HG03135 (cell line): ENCODE measurements around the gene ASIC2.

Experiments
- ATAC-seq: cut with Tn5 transposase; IDR thresholded peaks from one replicate; pipeline ENCODE4 v1.9.1; 2021; ENCODE audit warnings: mild to moderate bottlenecking, moderate library complexity; ENCODE audit not compliant: unreplicated experiment

The ASIC2 gene

DNA sequence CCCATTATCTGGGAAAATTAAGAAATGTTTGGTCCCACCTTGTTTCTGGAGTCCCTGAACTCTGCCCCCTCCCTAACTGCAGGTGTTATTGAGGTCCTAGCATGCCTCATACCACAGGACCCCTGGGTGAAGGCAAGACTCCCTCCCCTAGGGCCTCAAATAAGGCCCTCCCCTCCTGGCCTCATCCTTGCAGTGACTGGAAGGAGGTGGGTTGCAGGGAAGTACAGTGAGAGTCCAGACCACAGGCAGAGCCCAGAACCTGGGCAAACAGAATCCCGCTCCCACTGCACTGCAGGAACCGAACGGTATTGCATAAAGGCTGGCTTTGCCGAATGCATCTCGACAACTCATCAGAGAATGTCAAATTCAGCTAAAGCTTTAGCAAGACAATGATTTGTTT lies 126.6 kb downstream of the ASIC2 start:
- ATAC-seq: no peak

DNA sequence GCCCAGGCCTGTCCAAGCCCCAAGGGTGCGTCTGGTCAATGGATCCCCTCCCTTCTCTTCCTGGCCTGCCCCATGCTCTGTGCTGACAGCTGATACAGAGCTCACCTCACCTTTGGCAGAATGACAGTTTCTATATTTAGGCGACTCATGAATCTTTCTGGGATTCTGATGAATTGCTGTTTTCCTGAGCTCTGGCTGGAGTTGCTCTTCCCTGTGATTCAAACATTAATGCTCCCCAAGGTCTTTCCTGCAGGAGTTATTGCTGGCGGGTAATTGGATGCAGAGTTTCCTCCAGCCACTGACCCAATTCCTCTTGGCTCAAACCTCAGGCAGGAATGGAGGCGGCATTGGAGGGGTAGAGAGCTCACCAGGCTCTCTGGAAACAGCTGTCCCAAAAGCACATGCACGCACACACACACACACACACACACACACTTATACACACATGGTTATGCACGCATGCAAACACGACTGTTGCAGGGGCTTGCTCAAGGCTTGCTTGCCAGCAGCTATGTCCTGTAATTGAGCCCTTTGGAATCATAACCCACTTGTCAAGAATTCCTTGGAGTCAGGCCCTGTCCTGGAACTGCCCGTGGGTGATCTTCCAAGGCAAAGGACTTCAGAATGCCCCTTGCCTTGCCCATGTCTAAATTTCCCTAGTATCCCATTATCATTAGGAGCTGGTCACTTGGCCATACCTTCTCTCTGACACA lies 128.8 kb downstream of the ASIC2 start:
- no peak for ATAC-seq

DNA sequence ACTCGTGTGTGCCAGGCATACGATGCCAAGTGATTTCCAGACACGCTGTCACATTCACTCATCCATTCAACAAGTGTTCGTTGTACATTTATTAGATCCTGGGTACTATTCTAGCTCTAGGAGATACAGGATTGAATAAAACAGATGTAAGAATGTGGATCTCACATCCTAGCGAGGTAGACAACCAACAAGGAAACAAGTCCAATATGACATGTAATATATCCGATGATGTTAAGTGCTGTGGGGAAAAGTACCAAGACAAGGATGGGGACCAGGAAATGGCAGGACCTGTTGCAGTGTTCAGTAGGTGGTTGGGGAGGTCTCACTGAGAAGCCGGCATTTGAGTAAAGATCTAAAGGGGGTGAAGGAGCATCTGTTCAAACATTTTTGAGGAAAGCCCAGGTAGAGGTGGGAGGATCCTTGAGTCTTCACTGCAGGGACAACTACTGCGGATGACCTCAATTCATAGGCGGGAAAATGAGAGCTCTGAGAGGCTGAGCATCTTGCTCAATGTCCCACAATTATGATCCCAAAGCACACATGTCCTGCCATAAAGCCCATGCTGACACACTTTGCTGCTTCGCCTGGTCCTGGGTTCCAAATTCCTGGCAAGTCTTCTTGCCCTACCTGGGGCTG lies 129.4 kb downstream of the ASIC2 start:
- no peak for ATAC-seq

DNA sequence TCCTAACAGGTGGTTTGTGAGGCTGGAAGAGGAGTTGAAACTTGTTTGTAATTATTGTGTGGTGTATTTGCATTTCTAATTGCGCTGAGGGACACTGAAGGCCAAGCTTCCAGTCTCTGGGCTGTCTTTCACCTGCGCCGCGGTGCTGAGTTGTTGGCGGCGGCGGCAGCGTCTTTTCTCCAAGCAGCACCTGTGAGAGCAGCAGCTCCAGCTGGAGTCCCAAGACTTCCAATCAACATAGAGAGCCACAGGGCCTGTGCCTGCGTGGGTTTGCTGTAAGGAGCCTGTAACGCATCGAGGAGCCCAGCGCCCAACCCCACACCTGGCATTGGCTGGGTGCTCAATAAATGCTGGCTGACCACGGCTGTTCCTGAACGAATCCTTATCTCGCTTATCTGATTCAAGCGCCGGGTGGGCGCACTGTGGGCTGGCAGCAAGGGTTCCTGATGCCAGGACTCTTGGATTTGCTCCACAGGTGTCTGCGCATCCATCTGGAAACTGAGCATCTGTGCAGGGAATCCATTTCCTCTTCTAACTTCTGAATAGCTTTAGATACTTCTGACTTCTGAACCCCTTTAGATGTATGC lies 138.1 kb downstream of the ASIC2 start:
- ATAC-seq: no peak

DNA sequence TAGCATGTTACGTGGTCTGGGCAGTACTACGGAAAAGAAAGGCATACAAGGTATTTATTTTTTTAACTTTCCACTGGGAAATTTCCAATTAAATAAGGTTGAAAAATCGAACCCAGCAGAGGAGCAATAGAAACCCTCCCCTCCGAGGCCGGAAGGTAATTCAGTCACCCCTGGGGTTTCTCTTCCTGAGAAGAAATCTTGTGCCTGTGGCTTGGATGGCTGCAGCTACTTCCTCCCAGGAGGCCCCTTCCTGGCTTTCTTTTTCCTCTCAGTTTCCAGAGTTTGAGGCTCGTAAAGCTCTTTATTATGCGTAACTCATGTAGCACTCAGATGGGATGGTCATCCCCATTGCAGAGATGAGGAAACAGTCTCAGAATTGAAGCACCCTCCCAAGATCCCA lies 140.3 kb downstream of the ASIC2 start:
- no peak for ATAC-seq

DNA sequence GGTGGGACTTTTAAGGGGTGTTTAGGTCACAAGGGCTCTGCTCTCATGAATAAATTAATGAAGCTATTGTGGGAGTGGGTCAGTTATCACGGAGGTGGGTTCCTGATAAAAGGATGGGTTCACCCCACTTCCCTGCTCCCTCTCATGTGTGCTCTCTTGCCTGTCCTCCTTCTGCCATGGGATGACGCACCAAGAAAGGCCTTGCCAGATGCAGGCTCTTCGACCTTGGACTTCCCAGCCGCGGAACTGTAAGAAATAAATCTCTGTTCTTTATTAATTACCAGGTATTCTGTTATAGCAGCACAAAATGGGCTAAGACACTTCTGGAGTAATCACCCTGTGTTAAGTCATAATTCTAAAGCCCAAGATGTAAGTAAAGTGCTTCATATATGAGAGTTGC lies 141.5 kb downstream of the ASIC2 start:
- no peak for ATAC-seq

DNA sequence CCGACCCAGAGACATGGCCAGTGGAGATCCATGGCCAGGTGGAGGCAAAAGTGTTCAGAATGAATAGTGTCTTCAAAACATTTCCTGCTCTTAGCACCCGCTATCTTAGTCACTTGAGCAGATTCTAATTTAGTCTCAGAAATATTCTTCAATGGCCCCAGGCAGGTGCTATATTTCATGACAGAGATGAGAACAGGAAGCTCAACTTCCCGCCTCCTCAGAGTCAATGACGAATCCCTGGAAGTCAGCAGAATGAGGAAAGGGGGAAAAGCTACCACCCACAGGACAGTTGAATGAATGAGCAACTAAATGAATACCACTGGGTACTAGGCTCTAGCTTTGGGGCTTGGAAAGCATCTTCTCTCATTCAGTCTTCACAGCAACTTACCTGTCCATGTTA lies 147.2 kb downstream of the ASIC2 start:
- ATAC-seq: no peak

DNA sequence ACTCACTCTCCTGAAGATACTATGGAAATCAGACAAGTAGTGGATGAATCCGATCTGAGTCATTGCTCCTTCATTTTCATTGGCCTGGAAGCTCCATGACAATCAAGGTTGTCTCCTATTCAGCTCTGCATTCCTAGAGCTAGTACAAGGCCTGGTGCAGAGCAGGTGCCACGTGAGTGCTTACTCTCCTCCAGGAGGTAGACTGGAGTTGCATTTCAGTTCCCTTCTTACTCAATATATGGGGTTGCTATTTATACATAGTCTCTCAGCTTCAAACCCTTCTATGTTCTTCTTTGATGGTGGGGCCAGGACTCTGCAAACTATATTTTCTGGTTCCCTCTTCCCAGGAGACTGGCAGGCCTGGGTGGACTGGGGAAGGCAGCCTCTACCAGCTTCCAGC lies 148.3 kb downstream of the ASIC2 start:
- no peak for ATAC-seq

DNA sequence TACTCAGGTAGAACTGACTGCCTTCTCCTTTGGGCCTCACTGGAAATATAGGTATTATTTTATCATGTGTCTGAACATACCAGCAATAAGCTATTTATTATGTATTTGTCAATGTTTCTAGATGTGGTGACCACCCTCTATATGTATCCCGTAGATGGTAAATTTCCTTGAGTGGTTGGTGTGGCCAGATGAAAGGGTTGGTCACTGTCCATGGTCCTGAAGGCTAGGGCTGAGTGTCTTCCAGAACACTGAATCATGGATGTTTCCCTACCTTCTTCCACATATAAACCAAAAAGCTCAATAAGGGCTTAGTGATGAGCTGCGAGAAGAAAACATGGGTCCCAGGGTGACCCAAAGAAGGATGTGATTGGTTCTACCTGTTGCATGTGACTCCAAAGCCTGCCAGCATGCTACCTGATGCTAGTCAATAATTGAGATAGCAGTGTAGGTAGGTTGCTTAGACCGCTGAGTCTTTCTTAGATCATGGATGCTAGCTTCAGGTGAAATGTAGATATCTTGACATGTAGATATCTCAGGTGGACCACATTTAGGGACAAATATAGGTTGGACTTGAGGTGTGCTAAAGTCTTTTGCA lies 150.3 kb downstream of the ASIC2 start:
- ATAC-seq: no peak

DNA sequence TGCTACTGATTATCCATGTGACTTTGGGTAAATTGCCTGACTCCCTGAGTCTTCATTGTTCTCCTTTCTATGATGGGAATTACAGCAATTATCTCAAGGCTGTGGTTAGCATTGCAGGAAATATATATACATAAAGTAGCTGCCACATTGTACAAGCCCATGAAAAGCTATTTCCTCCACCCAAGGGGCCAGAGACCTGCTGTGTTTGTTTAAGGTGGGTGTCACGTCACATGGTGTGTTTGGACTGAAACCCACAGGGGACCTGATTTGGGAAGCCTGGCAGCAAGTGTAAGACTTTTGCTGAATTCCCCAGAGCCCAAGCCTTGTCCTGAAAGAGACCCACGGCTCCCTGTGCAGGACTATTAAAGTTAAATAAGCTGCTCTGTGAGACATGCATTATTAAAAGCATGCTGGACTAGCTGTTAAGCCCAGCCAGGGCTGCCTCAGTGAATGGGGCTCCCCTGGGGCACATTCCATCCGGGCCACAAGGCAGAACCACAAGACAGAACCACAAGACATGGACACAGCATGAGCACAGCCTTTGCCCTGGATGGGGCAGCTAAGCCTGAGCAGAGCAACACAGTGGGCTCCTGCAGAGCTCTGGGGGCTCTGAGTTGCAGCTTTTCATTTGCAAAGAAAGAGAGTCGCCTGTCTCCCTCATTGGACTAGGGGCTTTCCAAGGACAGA lies 152.5 kb downstream of the ASIC2 start:
- no peak for ATAC-seq

DNA sequence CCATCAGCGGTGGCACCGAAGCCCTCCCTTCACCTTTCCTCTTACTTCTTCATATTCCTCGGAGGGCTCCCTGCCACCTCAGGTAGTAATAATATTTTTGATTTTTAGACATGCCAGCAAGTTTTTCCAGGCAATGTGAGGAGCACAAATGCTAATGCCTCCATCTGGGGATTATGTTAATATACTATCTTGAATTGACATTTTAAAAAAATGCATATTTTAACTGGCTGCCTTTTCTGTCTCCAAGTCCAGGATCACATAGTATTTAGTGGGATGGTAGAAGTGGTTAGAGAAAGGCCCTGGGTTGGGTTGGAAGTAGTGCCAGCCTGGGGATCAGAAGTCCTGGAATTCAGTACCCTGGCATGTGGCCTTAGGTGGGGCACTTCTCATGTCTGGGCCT lies 154.5 kb downstream of the ASIC2 start:
- ATAC-seq: no peak

DNA sequence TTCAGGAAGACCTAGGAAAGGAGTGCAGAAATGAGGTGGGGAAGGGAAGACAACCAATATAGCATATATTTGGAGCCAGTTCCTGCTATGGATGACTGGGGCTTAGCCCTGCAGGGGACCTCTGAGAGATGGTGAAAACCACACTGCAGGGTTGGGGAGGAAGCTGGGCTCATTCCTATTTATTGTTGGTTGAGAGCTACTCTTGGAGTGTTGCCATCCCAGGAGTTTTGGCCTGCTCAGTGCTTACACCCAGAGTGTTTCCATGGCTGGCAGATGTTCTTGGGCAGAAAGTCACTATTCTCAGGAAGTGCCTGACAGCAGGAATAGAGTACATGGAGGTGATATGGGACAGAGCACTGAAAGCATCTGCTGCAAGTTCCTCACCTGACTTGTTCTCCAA lies 155.7 kb downstream of the ASIC2 start:
- ATAC-seq: no peak

DNA sequence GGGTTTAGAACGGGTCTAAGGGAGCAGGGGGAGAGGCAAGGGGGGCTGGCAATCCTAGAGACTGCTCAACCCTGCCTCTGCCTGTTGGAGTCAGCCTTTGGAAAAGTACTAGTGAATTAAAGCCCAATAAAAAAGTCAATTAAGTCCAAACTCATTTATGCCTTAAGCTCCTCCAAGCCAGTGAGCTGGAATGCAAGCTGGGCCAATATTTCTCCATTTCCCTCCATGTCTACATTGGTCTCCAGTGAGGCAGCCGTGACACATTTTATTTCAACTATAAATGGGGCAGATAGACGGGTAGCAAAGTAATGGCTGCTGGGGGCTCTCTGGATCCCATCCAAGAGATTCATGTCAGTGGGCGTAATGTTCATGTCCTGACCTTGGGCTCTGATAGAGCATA lies 157.4 kb downstream of the ASIC2 start:
- ATAC-seq: no peak

DNA sequence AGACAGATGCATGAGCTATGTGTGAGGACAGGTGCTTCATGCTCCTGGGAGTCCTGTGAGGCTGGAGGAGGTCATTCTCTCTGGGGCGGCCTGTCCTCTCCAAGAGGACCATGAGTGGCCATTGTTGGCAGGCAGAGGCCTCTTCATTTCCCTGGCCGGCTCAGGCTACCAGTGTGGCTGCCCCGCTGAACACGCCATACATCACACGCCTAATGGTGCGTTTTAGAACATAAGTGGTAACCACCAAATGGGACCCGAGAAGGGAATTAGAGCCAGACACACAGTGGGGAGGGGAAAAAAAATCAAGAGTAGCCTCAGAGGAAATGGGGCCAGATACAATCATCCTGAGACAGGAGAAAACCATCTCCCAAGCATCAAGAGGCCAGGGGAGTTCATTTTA lies 161.5 kb downstream of the ASIC2 start:
- no peak for ATAC-seq

DNA sequence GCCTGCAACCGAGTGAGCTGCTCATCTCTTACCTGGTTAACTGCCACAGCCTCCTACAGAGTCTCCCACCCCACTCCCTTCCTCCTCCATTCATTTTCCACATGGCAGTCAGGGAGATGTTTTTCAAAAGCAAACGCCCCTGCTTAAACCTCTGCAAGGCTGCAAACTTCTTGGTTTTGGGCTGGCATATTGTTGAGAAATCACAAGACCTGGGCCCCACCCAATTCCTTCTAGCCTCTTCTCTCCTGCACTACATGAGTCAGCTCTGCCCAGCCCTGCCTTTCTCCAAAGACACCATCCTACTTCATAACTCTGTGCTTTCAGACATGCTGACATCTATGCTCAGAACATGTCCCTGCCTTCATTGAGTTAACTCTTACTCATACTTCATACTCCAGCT lies 165.4 kb downstream of the ASIC2 start:
- ATAC-seq: no peak

DNA sequence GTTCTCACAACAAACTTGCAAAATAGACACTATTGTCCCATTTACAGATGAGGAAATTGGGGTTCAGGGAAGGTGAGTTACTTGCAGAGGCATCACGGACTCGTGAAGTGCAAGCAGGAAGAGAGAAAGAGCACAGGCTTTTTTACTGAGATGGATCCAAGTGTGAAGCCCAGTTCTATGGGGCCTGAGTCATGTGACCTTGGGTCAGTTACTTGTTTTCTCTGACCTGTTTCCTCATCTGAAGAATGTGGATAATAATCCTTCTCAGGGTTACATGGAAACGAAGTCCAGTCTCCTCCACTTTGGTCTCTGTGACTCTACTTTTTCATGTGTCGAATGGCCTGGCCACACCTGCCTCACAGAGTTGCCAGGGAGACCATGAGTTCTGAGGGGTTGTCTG lies 167.0 kb downstream of the ASIC2 start:
- no peak for ATAC-seq

DNA sequence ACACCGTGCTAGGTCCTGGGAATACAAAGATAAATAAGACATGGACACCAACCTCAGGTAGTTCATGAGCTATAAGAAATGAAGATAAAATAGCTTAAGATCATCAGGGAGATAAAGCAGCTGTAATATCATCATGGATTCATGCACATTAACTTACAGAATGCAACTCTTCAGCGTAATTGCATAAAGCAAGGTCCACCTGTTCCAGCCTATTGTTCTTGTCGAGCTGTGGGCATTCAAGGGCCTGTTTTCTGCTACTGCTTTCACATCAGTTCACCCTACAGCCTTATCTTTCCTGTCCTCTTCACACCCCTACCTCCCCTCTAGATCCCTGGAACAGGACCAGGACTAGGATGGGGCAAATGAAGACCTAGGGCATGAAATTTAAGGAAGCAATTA lies 167.5 kb downstream of the ASIC2 start:
- no peak for ATAC-seq

DNA sequence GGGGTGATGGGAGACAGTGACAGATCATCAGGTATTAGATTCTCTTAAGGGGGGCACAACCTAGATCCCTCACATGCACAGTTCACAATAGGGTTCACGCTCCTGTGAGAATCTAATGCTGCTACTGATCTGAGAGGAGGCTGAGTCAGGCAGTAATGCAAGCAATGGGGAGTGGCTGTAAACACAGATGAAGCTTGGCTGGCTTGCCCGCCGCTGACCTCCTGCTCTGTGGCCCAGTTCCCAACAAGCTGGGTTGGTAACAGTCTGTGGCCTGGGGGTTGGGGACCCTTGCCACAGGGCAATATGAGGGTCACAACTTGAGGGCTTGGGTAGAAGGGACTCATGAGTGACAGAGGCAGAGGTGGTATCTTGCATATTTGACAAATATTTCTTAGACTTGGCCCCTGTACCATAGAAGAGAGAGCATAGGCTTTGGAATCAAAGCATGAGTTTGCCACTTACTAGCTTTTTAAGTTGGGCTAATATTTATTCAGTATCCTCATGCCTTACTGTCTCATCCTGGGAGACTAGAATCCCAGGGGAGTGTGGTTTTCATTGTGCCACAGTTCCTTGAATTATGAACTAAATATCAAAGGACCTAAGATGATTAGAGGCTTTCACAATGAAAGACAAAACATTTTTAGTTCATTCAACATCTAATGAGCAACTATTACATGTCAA lies 168.1 kb downstream of the ASIC2 start:
- no peak for ATAC-seq

DNA sequence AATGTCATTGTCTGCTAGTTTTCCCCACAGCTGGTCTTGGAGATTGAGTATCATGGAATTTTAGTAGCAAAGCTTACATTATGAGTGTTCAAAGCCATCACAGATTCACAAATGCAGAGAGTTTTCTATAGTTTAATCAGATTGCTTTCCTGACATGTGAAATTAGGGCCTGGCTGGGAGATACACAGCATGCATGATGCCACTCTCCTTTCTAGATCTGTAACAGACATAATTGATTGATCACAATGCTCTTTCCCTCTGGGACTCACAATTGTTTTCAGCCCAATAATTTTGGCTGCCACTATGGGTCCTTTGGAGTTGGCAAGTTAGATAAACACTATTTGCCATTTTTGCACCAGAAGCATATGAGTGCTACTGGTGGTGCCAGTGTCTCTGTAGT lies 168.9 kb downstream of the ASIC2 start:
- no peak for ATAC-seq

DNA sequence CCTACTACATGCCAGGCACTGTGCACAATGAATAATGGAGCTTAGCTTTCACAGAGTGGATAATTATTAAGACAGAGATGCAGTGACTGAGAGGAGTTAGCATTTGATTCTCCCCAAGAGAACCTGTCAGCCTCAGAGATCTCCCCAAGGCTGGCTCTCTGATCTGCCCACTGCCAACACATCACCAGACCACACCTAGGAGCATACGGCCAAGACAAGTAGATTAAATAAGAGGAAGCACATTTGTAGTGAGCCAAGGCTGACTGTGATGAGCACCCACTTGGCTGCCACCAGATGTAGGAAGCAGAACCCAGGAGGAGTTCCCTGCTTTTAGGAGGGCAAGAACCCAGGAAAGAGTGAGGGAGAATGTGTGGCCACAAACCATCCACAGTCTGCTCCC lies 171.3 kb downstream of the ASIC2 start:
- ATAC-seq: no peak

DNA sequence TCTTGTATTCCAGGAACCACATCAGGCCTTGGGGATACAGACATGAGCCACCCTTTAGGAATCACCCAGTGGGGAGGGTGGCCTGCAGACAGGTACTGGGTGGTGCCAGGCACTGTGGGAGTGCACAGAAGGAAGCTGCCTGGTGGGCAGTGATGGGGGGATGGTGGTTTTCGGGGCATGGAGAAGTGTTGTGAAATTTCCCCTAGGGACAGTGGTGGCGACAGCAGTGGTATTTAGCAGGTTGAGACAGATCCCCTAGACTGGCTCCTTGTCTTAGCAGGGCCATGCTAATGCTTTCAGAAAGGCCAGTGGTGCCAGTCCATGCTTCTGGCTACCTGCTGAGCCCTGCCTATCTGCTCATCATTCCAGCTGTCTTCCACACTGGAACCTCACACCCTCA lies 171.8 kb downstream of the ASIC2 start:
- no peak for ATAC-seq
